ENCODE measurements around the gene PAX5. TPM values are rescaled to one million over a fixed set of nuclear protein-coding genes. Genes with fewer than 3 reads are reported as not detected.
"Not testable (repeated sequence)": the region's sequence is repeated elsewhere in the genome, so short reads cannot be mapped to it uniquely, and the experiment has no call there.

Gene PAX5
- total and polyA plus RNA-seq, 9 donors = under 0.01 to 0.34 (median 0.19) TPM

- Histone ChIP-seq H3K9me3 (replicated peaks; ENCODE audit: control insufficient read depth, low read depth, low read length) (no peaks in the 10 kb centered on the region), H3K4me1 (ENCODE audit: control insufficient read depth, insufficient read depth, low read length) (no peaks in the 10 kb centered on the region), H3K27me3 (ENCODE audit: control insufficient read depth, insufficient read depth, low read length) (peaks cover 17% of the 10 kb centered on the region), H3K27ac (ENCODE audit: low read length) (no peak overlapping the region), H3K4me3 (ENCODE audit: low read length) (no peak overlapping the region), H3K36me3 (ENCODE audit: control insufficient read depth, insufficient read depth, low read length) (no peaks in the 10 kb centered on the region)
- WGBS (ENCODE audit: insufficient coverage) = 96% methylated on average over 2 of the region's 2 CpGs
- DNase-seq = no peak
Observed at GRCh38 chr9:37061768-37062167, 27.7 kb upstream of the PAX5 start.

- Histone ChIP-seq H3K36me3 (ENCODE audit: control insufficient read depth, insufficient read depth, low read length) (no peaks in the 10 kb centered on the region), H3K4me1 (ENCODE audit: control insufficient read depth, insufficient read depth, low read length) (no peaks in the 10 kb centered on the region), H3K9me3 (replicated peaks; ENCODE audit: control insufficient read depth, low read depth, low read length) (no peaks in the 10 kb centered on the region), H3K27ac (ENCODE audit: low read length) (no peak overlapping the region), H3K27me3 (ENCODE audit: control insufficient read depth, insufficient read depth, low read length) (peaks cover 15% of the 10 kb centered on the region), H3K4me3 (ENCODE audit: low read length) (no peak overlapping the region)
- 88% methylated on average over 1 of the region's 4 CpGs for WGBS (ENCODE audit: insufficient coverage)
- DNase-seq = no peak
Observed at GRCh38 chr9:37060833-37061232, 26.8 kb upstream of the PAX5 start.

- Histone ChIP-seq H3K4me1 (ENCODE audit: control insufficient read depth, insufficient read depth, low read length) (no peaks in the 10 kb centered on the region), H3K9me3 (replicated peaks; ENCODE audit: control insufficient read depth, low read depth, low read length) (no peaks in the 10 kb centered on the region), H3K36me3 (ENCODE audit: control insufficient read depth, insufficient read depth, low read length) (no peaks in the 10 kb centered on the region), H3K27ac (ENCODE audit: low read length) (no peak overlapping the region), H3K4me3 (ENCODE audit: low read length) (no peak overlapping the region), H3K27me3 (ENCODE audit: control insufficient read depth, insufficient read depth, low read length) (peaks cover 25% of the 10 kb centered on the region)
- WGBS (ENCODE audit: insufficient coverage) = no CpG with 5 or more reads among the region's 2 CpGs
- DNase-seq = no peak
Observed at GRCh38 chr9:37056046-37056920, 22.2 kb upstream of the PAX5 start.

GRCh38 chr9:37054363-37054720 is 20.3 kb upstream of the PAX5 start:
- H3K4me1 ChIP-seq (ENCODE audit: control insufficient read depth, insufficient read depth, low read length); DNase-seq; H3K27ac ChIP-seq (ENCODE audit: low read length); H3K9me3 ChIP-seq (replicated peaks; ENCODE audit: control insufficient read depth, low read depth, low read length); H3K4me3 ChIP-seq (ENCODE audit: low read length); H3K36me3 ChIP-seq (ENCODE audit: control insufficient read depth, insufficient read depth, low read length): not testable (repeated sequence)
- peaks cover 27% of the 10 kb centered on the region for H3K27me3 ChIP-seq (ENCODE audit: control insufficient read depth, insufficient read depth, low read length)
- 0% methylated on average over 1 of the region's 2 CpGs for WGBS (ENCODE audit: insufficient coverage)

- Histone ChIP-seq H3K36me3 (ENCODE audit: control insufficient read depth, insufficient read depth, low read length) (no peaks in the 10 kb centered on the region), H3K4me3 (ENCODE audit: low read length) (no peak overlapping the region), H3K27ac (ENCODE audit: low read length) (no peak overlapping the region), H3K27me3 (ENCODE audit: control insufficient read depth, insufficient read depth, low read length) (peaks cover 26% of the 10 kb centered on the region), H3K4me1 (ENCODE audit: control insufficient read depth, insufficient read depth, low read length) (no peaks in the 10 kb centered on the region), H3K9me3 (replicated peaks; ENCODE audit: control insufficient read depth, low read depth, low read length) (no peaks in the 10 kb centered on the region)
- no peak for DNase-seq
- WGBS (ENCODE audit: insufficient coverage) = 42% methylated on average over 4 of the region's 5 CpGs
Observed at GRCh38 chr9:37053684-37054362, 19.8 kb upstream of the PAX5 start.

- no peak overlapping the region for H3K27ac ChIP-seq (ENCODE audit: low read length)
- H3K9me3 ChIP-seq (replicated peaks; ENCODE audit: control insufficient read depth, low read depth, low read length) = no peaks in the 10 kb centered on the region
- peaks cover 39% of the 10 kb centered on the region for H3K27me3 ChIP-seq (ENCODE audit: control insufficient read depth, insufficient read depth, low read length)
- H3K4me1 ChIP-seq (ENCODE audit: control insufficient read depth, insufficient read depth, low read length) = no peaks in the 10 kb centered on the region
- DNase-seq = no peak
- 90% methylated on average over 5 of the region's 7 CpGs for WGBS (ENCODE audit: insufficient coverage)
- no peaks in the 10 kb centered on the region for H3K36me3 ChIP-seq (ENCODE audit: control insufficient read depth, insufficient read depth, low read length)
- H3K4me3 ChIP-seq (ENCODE audit: low read length) = no peak overlapping the region
Observed at GRCh38 chr9:37046683-37047082, 12.6 kb upstream of the PAX5 start.

- no peak overlapping the region for H3K27ac ChIP-seq (ENCODE audit: low read length)
- peaks cover 8% of the 10 kb centered on the region for H3K4me1 ChIP-seq (ENCODE audit: control insufficient read depth, insufficient read depth, low read length)
- no peak for DNase-seq
- WGBS (ENCODE audit: insufficient coverage) = no CpG with 5 or more reads among the region's 3 CpGs
- H3K4me3 ChIP-seq (ENCODE audit: low read length) = no peak overlapping the region
- peaks cover 73% of the 10 kb centered on the region for H3K27me3 ChIP-seq (ENCODE audit: control insufficient read depth, insufficient read depth, low read length)
- H3K9me3 ChIP-seq (replicated peaks; ENCODE audit: control insufficient read depth, low read depth, low read length) = no peaks in the 10 kb centered on the region
- H3K36me3 ChIP-seq (ENCODE audit: control insufficient read depth, insufficient read depth, low read length) = no peaks in the 10 kb centered on the region
Observed at GRCh38 chr9:37042421-37042820, 8.4 kb upstream of the PAX5 start.

GRCh38 chr9:37040508-37041127 is 6.5 kb upstream of the PAX5 start:
- H3K27ac ChIP-seq (ENCODE audit: low read length) = no peak overlapping the region
- no peak for DNase-seq
- no peak overlapping the region for H3K4me3 ChIP-seq (ENCODE audit: low read length)
- no peaks in the 10 kb centered on the region for H3K9me3 ChIP-seq (replicated peaks; ENCODE audit: control insufficient read depth, low read depth, low read length)
- peaks cover 23% of the 10 kb centered on the region for H3K4me1 ChIP-seq (ENCODE audit: control insufficient read depth, insufficient read depth, low read length)
- peaks cover 80% of the 10 kb centered on the region for H3K27me3 ChIP-seq (ENCODE audit: control insufficient read depth, insufficient read depth, low read length)
- WGBS (ENCODE audit: insufficient coverage) = no CpG with 5 or more reads among the region's 8 CpGs
- no peaks in the 10 kb centered on the region for H3K36me3 ChIP-seq (ENCODE audit: control insufficient read depth, insufficient read depth, low read length)

GRCh38 chr9:37038943-37039464 is 4.9 kb upstream of the PAX5 start:
- H3K36me3 ChIP-seq (ENCODE audit: control insufficient read depth, insufficient read depth, low read length) = no peaks in the 10 kb centered on the region
- H3K4me3 ChIP-seq (ENCODE audit: low read length) = no peak overlapping the region
- 26% methylated on average over 3 of the region's 14 CpGs for WGBS (ENCODE audit: insufficient coverage)
- H3K27me3 ChIP-seq (ENCODE audit: control insufficient read depth, insufficient read depth, low read length) = peaks cover 92% of the 10 kb centered on the region
- peaks cover 33% of the 10 kb centered on the region for H3K4me1 ChIP-seq (ENCODE audit: control insufficient read depth, insufficient read depth, low read length)
- no peak overlapping the region for H3K27ac ChIP-seq (ENCODE audit: low read length)
- no peak for DNase-seq
- H3K9me3 ChIP-seq (replicated peaks; ENCODE audit: control insufficient read depth, low read depth, low read length) = no peaks in the 10 kb centered on the region

- Histone ChIP-seq H3K36me3 (ENCODE audit: control insufficient read depth, insufficient read depth, low read length) (no peaks in the 10 kb centered on the region), H3K4me1 (ENCODE audit: control insufficient read depth, insufficient read depth, low read length) (peaks cover 36% of the 10 kb centered on the region), H3K4me3 (ENCODE audit: low read length) (no peak overlapping the region), H3K27ac (ENCODE audit: low read length) (no peak overlapping the region), H3K9me3 (replicated peaks; ENCODE audit: control insufficient read depth, low read depth, low read length) (no peaks in the 10 kb centered on the region), H3K27me3 (ENCODE audit: control insufficient read depth, insufficient read depth, low read length) (peaks cover 93% of the 10 kb centered on the region)
- DNase-seq = no peak
- WGBS (ENCODE audit: insufficient coverage) = 0% methylated on average over 1 of the region's 14 CpGs
Observed at GRCh38 chr9:37038302-37038942, 4.4 kb upstream of the PAX5 start.
